H1 (cell line): ENCODE results near the gene MTMR6.

Source experiments
- CBX5 ChIP-seq: fragments of 300-800, 300-1000 bp; sonication (generic); IDR thresholded peaks from 2 replicates; pipeline ENCODE4 v1.7.1; 2016; ENCODE audit warnings: antibody characterized with exemption, low read length, low read depth
- CHD2 ChIP-seq: IDR thresholded peaks from 2 replicates; pipeline ENCODE4 v1.6.1; 2012; ENCODE audit warnings: low read length, improper control_type of control experiment
- CTCF ChIP-seq, 3 experiments: IDR thresholded peaks; 1 replicate in 2 of 3; 2 replicates in 1 of 3; pipeline versions ENCODE4 v1.5.1 to v1.6.1; 2011; ENCODE audit warnings: low read length in 3 of 3, mild to moderate bottlenecking in 3 of 3, inconsistent platforms in 2 of 3, low read depth in 1 of 3, moderate library complexity in 1 of 3; ENCODE audit not compliant: insufficient read depth in 1 of 3; ENCODE audit errors: control extremely low read depth in 1 of 3
- POLR2A ChIP-seq, 2 experiments: IDR thresholded peaks; 1 replicate in 1 of 2; 2 replicates in 1 of 2; pipeline ENCODE4 v1.6.1; 2011; ENCODE audit warnings: low read depth in 2 of 2, low read length in 2 of 2, mild to moderate bottlenecking in 2 of 2; ENCODE audit errors: control extremely low read depth in 1 of 2
- POLR2AphosphoS5 ChIP-seq: IDR thresholded peaks from 2 replicates; pipeline ENCODE4 v1.6.1; 2011; ENCODE audit warnings: low read depth, low read length
- POU5F1 ChIP-seq: IDR thresholded peaks from 2 replicates; pipeline ENCODE4 v1.6.1; 2011; ENCODE audit warnings: low read depth, mild to moderate bottlenecking, low read length, moderate library complexity
- RFX5 ChIP-seq: IDR thresholded peaks from 2 replicates; pipeline ENCODE4 v1.6.1; 2011; ENCODE audit warnings: low read depth, low read length, improper control_type of control experiment, borderline replicate concordance
- RNF2 ChIP-seq: fragments of 200-900, 300-1000 bp; sonication (generic); IDR thresholded peaks from 2 replicates; pipeline ENCODE4 v1.7.1; 2016; ENCODE audit warnings: borderline replicate concordance, low read depth, mild to moderate bottlenecking, antibody characterized with exemption, low read length; ENCODE audit not compliant: poor library complexity, severe bottlenecking; ENCODE audit errors: missing control alignments
- SP2 ChIP-seq: IDR thresholded peaks from 2 replicates; pipeline ENCODE4 v1.6.1; 2012; ENCODE audit warnings: mild to moderate bottlenecking, low read length, inconsistent platforms
- SUZ12 ChIP-seq: fragments of 200-600 bp; sonication (generic); IDR thresholded peaks from 2 replicates; pipeline ENCODE4 v1.6.1; 2012; ENCODE audit warnings: mild to moderate bottlenecking, inconsistent platforms, low read length, moderate library complexity, mixed read lengths
- USF2 ChIP-seq: IDR thresholded peaks from 2 replicates; pipeline ENCODE4 v1.6.1; 2011; ENCODE audit warnings: low read length, improper control_type of control experiment
- ZNF274 ChIP-seq: IDR thresholded peaks from 2 replicates; pipeline ENCODE4 v1.7.0; 2012; ENCODE audit warnings: low read length, borderline replicate concordance; ENCODE audit errors: extremely low read depth

GRCh38 chr13:25242956-25243355, 44.3 kb downstream of the MTMR6 start:
- TF ChIP-seq CTCF (IDR thresholded peaks at IDR 0.05; ENCODE audit: control extremely low read depth in 1 of 3, insufficient read depth in 1 of 3, low read depth in 1 of 3, low read length in 3 of 3) (no peak), SUZ12 (no peak), CHD2 (no peak), RFX5 (no peak), CBX5 (no peak), POU5F1 (no peak), POLR2AphosphoS5 (no peak), ZNF274 (no peak), POLR2A (IDR thresholded peaks at IDR 0.05; ENCODE audit: control extremely low read depth in 1 of 2, low read depth in 2 of 2, low read length in 2 of 2) (no peak), RNF2 (no peak), USF2 (no peak), SP2 (no peak)
